ENCODE data around the gene LASP1. TPM values are rescaled to one million over a fixed set of nuclear protein-coding genes. Genes with fewer than 3 reads are reported as not detected.

Gene LASP1
- total and polyA plus RNA-seq, 2 donors (not counting 3 experiments of a cell fraction or from before 2014, with no cell fraction given), result 214 to 242 TPM

- Histone ChIP-seq H3K27me3 (ENCODE audit: control insufficient read depth in 2 of 2, insufficient read depth in 2 of 2, low read length in 2 of 2) (no peaks in the 10 kb centered on the region), H2AFZ (ENCODE audit: low read depth, low read length) (no peak overlapping the region), H3K27ac (ENCODE audit: insufficient read depth, low read depth, low read length) (no peak overlapping the region), H3K4me1 (ENCODE audit: control insufficient read depth, extremely low read depth, insufficient read depth, low read length) (peaks cover 38% of the 10 kb centered on the region), H4K20me1 (replicated peaks; ENCODE audit: control insufficient read depth, extremely low read depth, insufficient read depth, low read length) (peaks cover 6% of the 10 kb centered on the region), H3K79me2 (ENCODE audit: control insufficient read depth, insufficient read depth, low read length) (peaks cover 64% of the 10 kb centered on the region), H3K4me2 (ENCODE audit: insufficient read depth, low read length) (peak overlapping the region; percentile 79), H3K9me3 (replicated peaks; ENCODE audit: control insufficient read depth, insufficient read depth, low read length) (no peaks in the 10 kb centered on the region), H3K9ac (replicated peaks; ENCODE audit: extremely low read depth, insufficient read depth, low read length) (no peak overlapping the region), H3K36me3 (ENCODE audit: control insufficient read depth in 2 of 2, extremely low read depth in 1 of 2, insufficient read depth in 2 of 2, low read length in 2 of 2) (peaks cover 0 to 3% of the 10 kb centered on the region in 2 experiments), H3K4me3 (replicated peaks in 1 of 3; ENCODE audit: insufficient read depth in 1 of 3, low read depth in 1 of 3, low read length in 3 of 3) (peak overlapping the region in 2 of 3 experiments; percentile 81 to 93), H3K9me1 (replicated peaks; ENCODE audit: control insufficient read depth, extremely low read depth, insufficient read depth, low read length) (no peaks in the 10 kb centered on the region)
- dilution Hi-C loops (cut with MboI; ENCODE audit: extremely low pct_ligation_motif_present, low sequenced_read_pairs) (no loop called here), intact Hi-C loops (cut with micrococcal nuclease) (loop anchor here (5.0 kb wide), 1 partner anchor 110 kb away; no protein-coding TSS in a partner anchor)
- DNase-seq (ENCODE audit: low read depth, low spot score) (no peak), FAIRE-seq (no peak)
- TF ChIP-seq POLR2AphosphoS5 (IDR thresholded peaks at IDR 0.05; ENCODE audit: insufficient read depth, low read depth, low read length) (no peak), EZH2 (IDR thresholded peaks at IDR 0.05; ENCODE audit: borderline replicate concordance, low read depth, low read length, severe bottlenecking) (no peak), FOS (IDR thresholded peaks at IDR 0.05; ENCODE audit: borderline replicate concordance, insufficient read depth, low read length) (no peak)
- BruUV-seq (replicated peaks), result TSS peak; percentile 13
- ChIA-PET CTCF (interaction anchor here (1.0 to 4.7 kb wide), 9 partner anchors 12 to 281 kb away, joined by 3 to 37 read pairs (median 5); no protein-coding TSS in a partner anchor), POLR2A (interaction anchor here (1.1 to 1.4 kb wide), 4 partner anchors 8 to 282 kb away, joined by 3 to 8 read pairs (median 5); partner anchors contain the start of gene RPL23)
Observed at GRCh38 chr17:38872027-38872511, 2.2 kb downstream of the LASP1 start.

- no TSS peak for BruUV-seq (replicated peaks)
- Histone ChIP-seq H3K4me3 (replicated peaks in 1 of 3; ENCODE audit: insufficient read depth in 1 of 3, low read depth in 1 of 3, low read length in 3 of 3) (no peak overlapping the region), H4K20me1 (replicated peaks; ENCODE audit: control insufficient read depth, extremely low read depth, insufficient read depth, low read length) (peaks cover 6% of the 10 kb centered on the region), H3K9me3 (replicated peaks; ENCODE audit: control insufficient read depth, insufficient read depth, low read length) (no peaks in the 10 kb centered on the region), H2AFZ (ENCODE audit: low read depth, low read length) (no peak overlapping the region), H3K27ac (ENCODE audit: insufficient read depth, low read depth, low read length) (no peak overlapping the region), H3K36me3 (ENCODE audit: control insufficient read depth in 2 of 2, extremely low read depth in 1 of 2, insufficient read depth in 2 of 2, low read length in 2 of 2) (peaks cover 0 to 3% of the 10 kb centered on the region in 2 experiments), H3K27me3 (ENCODE audit: control insufficient read depth in 2 of 2, insufficient read depth in 2 of 2, low read length in 2 of 2) (no peaks in the 10 kb centered on the region), H3K9me1 (replicated peaks; ENCODE audit: control insufficient read depth, extremely low read depth, insufficient read depth, low read length) (no peaks in the 10 kb centered on the region), H3K79me2 (ENCODE audit: control insufficient read depth, insufficient read depth, low read length) (peaks cover 71% of the 10 kb centered on the region), H3K4me2 (ENCODE audit: insufficient read depth, low read length) (no peak overlapping the region), H3K4me1 (ENCODE audit: control insufficient read depth, extremely low read depth, insufficient read depth, low read length) (peaks cover 35% of the 10 kb centered on the region), H3K9ac (replicated peaks; ENCODE audit: extremely low read depth, insufficient read depth, low read length) (no peak overlapping the region)
- CTCF ChIA-PET, result interaction anchor here (1.6 to 4.7 kb wide), 3 partner anchors 29 to 280 kb away, joined by 5 to 37 read pairs (median 11); no protein-coding TSS in a partner anchor
- TF ChIP-seq FOS (IDR thresholded peaks at IDR 0.05; ENCODE audit: borderline replicate concordance, insufficient read depth, low read length) (no peak), MAX (IDR thresholded peaks at IDR 0.05; ENCODE audit: insufficient read depth, insufficient read length) (no peak), MYC (IDR thresholded peaks at IDR 0.05; ENCODE audit: low read depth, low read length) (no peak), POLR2A (IDR thresholded peaks at IDR 0.05; ENCODE audit: low read depth, low read length) (no peak), GATA2 (IDR thresholded peaks at IDR 0.05; ENCODE audit: insufficient read depth, insufficient read length, low read depth, low read length) (no peak), CTCF (IDR thresholded peaks at IDR 0.05; ENCODE audit: extremely low read depth in 1 of 2, insufficient read depth in 1 of 2, low read depth in 1 of 2, low read length in 2 of 2) (no peak), JUN (IDR thresholded peaks at IDR 0.05; ENCODE audit: borderline replicate concordance, insufficient read depth, insufficient read length, low read depth) (no peak), EZH2 (IDR thresholded peaks at IDR 0.05; ENCODE audit: borderline replicate concordance, low read depth, low read length, severe bottlenecking) (no peak), POLR2AphosphoS5 (IDR thresholded peaks at IDR 0.05; ENCODE audit: insufficient read depth, low read depth, low read length) (no peak)
- FAIRE-seq (no peak), DNase-seq (ENCODE audit: low read depth, low spot score) (no peak)
- intact Hi-C loops (cut with micrococcal nuclease) (loop anchor here (5.0 kb wide), 1 partner anchor 109 kb away; no protein-coding TSS in a partner anchor), dilution Hi-C loops (cut with MboI; ENCODE audit: extremely low pct_ligation_motif_present, low sequenced_read_pairs) (no loop called here)
- POLR2A ChIA-PET, result interaction anchor here (0.5 to 0.7 kb wide), 2 partner anchors 9 to 85 kb away, joined by 3 to 5 read pairs; no protein-coding TSS in a partner anchor
Observed at GRCh38 chr17:38872671-38873385, 3.0 kb downstream of the LASP1 start.
